ENCODE measurements around the gene DNM1L.

DNM1L gene

GRCh38 chr12:32761716-32762115, 82.6 kb downstream of the DNM1L start:
- no peak for DNase-seq

GRCh38 chr12:32765906-32766305, 86.8 kb downstream of the DNM1L start:
- no peak for DNase-seq

GRCh38 chr12:32768518-32768917, 89.4 kb downstream of the DNM1L start:
- DNase-seq = no peak

GRCh38 chr12:32770141-32770540, 91.0 kb downstream of the DNM1L start:
- no peak for DNase-seq

GRCh38 chr12:32773691-32774090, 94.6 kb downstream of the DNM1L start:
- DNase-seq = no peak

GRCh38 chr12:32776258-32776657, 97.2 kb downstream of the DNM1L start:
- no peak for DNase-seq

GRCh38 chr12:32777159-32777558, 98.1 kb downstream of the DNM1L start:
- DNase-seq = no peak

GRCh38 chr12:32777691-32778175, 98.6 kb downstream of the DNM1L start:
- no peak for DNase-seq

GRCh38 chr12:32780071-32780470, 101.0 kb downstream of the DNM1L start:
- no peak for DNase-seq

- DNase-seq = no peak
Observed at GRCh38 chr12:32783029-32783428, 103.9 kb downstream of the DNM1L start.

GRCh38 chr12:32785557-32785956, 106.5 kb downstream of the DNM1L start:
- DNase-seq = no peak

GRCh38 chr12:32788405-32788804, 109.3 kb downstream of the DNM1L start:
- no peak for DNase-seq

GRCh38 chr12:32789446-32789845, 110.3 kb downstream of the DNM1L start:
- DNase-seq = no peak

- no peak for DNase-seq
Observed at GRCh38 chr12:32789916-32790315, 110.8 kb downstream of the DNM1L start.

- no peak for DNase-seq
Observed at GRCh38 chr12:32794281-32794680, 115.2 kb downstream of the DNM1L start.
